Measurements from ENCODE around the gene FMN2. TPM values are rescaled to one million over a fixed set of nuclear protein-coding genes. Genes with fewer than 3 reads are reported as not detected.
A peak's percentile ranks its signal among the peaks of the same experiment; 100 is the strongest.

Gene FMN2
- 0.15 TPM in 1 of 2 replicates, not detected in the other for total RNA-seq

DNA sequence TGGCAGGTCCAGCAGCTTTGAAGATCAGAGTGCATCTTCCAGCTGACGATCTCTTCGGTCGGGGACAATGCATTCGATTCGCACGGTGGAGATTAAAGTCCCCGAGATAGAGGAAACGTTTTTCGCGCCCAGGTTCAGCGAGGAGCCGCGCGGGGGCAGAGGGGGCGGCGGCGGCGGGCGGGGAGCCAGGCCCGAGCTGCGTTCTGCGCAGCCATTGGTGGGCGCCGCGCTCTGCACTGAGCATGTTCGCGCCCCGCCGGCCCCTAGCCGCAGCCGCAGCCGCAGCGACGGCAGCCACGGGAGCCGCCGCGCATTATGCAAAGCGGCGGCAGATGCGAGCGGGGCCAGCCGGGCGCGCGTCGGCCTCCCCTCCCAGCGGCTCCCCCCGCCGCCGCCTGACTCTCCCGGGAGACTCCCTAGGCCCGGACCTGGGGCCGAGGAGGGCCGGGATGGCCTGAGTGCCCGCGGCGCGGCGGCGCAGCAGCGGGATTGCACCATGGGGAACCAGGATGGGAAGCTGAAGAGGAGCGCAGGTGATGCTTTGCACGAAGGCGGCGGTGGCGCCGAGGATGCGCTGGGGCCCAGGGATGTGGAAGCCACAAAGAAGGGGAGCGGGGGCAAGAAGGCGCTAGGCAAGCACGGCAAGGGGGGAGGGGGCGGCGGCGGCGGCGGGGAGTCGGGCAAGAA, at the start of gene FMN2:
TSS of gene FMN2 (plus strand) at position 270 of the 687 bp plus-strand sequence. CDS start at position 497, 227 bp downstream.
- no peak for DNase-seq (ENCODE audit: low read depth)

GRCh38 chr1:240044620-240045019, 47.1 kb upstream of the FMN2 start:
- DNase-seq (ENCODE audit: low read depth), result peak; percentile 16

- no peak for DNase-seq (ENCODE audit: low read depth)
Measured at GRCh38 chr1:240046000-240046399, 45.7 kb upstream of the FMN2 start.

DNA sequence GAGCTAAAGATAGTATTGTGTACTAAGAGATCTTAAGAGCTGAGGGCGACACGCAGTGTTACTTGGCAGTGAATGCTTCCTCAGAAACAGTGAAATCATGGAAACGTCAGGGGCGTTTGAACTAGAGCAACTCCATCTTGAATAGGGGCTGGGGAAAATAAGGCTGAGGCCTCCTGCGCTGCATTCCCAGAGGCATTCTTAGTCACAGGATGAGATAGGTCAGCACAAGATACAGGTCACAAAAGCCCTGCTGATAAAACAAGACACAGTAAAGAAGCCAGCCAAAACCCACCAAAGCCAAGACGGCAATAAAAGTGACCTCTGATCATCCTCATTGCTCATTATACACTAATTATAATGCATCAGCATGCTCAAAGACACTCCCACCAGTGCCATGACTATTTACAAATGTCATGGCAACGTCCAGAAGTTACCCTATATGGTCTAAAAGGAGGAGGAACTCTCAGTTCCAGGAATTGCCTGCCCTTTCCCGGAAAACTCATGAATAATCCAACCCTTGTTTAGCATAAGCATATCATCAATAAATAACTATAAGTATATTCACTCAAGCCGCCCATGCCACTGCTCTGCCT, 37.5 kb upstream of the FMN2 start:
- DNase-seq (ENCODE audit: low read depth), result no peak

- no peak for DNase-seq (ENCODE audit: low read depth)
Measured at GRCh38 chr1:240055936-240056335, 35.7 kb upstream of the FMN2 start.

DNA sequence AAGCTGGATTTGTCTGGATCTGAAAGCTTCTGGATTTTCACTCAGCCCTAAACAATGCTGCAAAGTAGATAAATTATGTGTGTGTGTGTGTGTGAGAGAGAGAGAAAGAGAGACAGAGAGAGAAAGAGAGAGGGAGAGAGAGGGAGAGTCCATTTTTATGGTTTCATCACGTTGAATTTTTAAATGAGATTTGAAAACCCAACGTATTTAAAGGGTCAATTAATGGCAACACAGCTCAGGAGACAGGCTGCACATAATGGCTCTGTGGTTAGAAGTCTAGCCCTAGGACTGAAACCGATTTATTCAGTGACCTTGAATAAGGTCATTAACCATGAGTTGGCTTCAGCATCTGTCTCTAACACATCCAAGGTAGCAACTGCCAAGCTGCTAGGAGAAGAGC, 35.3 kb upstream of the FMN2 start:
- DNase-seq (ENCODE audit: low read depth), result peak; percentile 2

DNA sequence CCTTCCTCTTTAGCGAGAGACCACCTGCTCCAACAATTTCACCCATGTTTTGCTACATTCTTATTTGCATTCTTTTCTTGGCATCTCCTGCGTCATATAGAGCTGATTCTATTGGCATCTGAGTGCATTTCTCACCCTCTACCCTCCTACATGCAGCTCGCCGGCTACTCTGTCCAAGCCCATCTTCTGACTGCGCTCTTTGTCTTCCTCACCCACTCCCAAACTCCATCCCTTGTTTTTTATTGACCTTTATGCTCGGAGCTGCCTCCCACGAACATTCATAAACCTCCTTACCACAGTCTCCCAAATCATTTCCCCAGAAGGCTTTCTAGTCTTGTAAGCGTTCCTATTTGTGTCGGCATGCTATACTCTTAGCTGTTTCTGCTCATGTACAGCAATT, 33.6 kb upstream of the FMN2 start:
- DNase-seq (ENCODE audit: low read depth), result no peak

GRCh38 chr1:240068961-240069360, 22.7 kb upstream of the FMN2 start:
- DNase-seq (ENCODE audit: low read depth), result no peak

DNA sequence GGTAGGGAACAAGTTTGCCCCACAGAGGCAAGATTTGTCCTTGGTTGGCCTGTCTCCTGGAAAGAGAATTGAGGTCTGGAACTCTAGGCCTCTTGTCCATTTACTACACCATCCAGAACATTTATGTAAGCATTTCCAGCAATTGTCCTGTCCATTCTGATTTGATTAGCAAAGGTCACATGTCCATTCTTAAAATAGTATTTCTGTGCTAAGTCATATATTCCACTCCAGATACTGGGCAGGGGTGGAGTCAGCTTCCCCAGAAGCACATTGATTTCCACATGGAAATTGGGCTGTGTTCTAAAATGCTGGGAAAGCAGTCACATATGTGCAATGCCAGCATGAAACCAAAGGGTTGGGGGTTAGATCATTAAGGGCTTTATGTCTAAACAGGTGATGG, 21.5 kb upstream of the FMN2 start:
- no peak for DNase-seq (ENCODE audit: low read depth)

DNA sequence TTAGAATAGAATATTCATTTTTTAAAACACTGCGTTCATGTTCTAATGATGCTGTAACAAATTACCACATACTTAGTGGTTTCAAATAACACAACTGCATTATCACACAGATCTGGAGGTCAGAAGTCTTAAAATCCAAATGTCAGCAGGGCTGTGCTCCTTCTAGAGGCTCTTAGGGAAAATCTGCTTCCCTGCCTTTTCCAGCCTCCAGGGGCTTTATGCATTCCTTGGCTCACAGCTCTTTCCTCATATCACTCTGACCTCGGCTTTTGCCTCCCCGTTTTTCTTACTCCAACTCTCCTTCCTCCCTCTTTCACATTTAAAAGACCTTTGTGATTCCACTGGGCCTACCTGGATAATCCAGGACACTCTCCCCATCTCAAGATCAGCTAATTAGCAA, 18.6 kb upstream of the FMN2 start:
- DNase-seq (ENCODE audit: low read depth), result no peak

DNA sequence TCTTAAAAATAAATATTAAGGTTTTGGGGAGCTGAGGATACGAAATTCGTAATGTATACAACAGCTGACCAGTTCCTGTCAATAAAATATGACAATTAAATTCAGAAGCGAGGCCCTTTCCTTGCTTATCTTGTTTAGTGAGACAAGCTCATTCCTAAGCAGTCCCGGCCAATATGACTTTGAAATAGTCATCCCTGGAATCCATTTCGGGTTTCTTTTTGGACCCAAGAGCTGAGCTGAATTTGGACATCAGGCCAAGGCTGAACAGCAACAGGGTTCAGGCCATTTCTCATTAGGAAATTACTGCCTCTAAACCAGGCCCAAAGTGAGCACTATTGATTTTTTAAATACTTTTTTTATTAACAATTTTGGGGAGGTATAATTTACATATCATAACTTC, 17.3 kb upstream of the FMN2 start:
- DNase-seq (ENCODE audit: low read depth), result no peak

GRCh38 chr1:240074908-240075307, 16.8 kb upstream of the FMN2 start:
- DNase-seq (ENCODE audit: low read depth), result no peak

DNA sequence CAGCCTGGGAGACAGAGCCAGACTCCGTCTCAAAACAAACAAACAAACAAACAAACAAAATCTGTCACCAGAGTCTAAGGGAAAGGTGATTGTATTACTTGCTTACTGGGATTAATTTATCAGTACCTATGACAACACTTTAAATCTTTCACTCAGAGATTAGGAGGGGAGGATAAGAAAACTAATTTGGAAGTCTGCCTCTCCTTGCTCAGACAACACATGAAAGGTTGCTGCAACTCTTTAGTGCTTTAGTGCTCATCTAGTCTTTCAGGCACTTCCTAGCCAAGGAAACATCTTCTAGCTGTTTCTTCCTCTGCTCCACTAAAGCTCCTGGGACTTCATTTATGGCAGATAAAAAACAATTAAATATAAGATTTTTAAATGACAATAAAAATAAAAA, 7.3 kb upstream of the FMN2 start:
- DNase-seq (ENCODE audit: low read depth), result no peak

GRCh38 chr1:240084749-240085148, 6.9 kb upstream of the FMN2 start:
- no peak for DNase-seq (ENCODE audit: low read depth)

GRCh38 chr1:240086726-240087125, 5.0 kb upstream of the FMN2 start:
- DNase-seq (ENCODE audit: low read depth), result no peak

- no peak for DNase-seq (ENCODE audit: low read depth)
Measured at GRCh38 chr1:240090014-240090413, 1.7 kb upstream of the FMN2 start.

DNA sequence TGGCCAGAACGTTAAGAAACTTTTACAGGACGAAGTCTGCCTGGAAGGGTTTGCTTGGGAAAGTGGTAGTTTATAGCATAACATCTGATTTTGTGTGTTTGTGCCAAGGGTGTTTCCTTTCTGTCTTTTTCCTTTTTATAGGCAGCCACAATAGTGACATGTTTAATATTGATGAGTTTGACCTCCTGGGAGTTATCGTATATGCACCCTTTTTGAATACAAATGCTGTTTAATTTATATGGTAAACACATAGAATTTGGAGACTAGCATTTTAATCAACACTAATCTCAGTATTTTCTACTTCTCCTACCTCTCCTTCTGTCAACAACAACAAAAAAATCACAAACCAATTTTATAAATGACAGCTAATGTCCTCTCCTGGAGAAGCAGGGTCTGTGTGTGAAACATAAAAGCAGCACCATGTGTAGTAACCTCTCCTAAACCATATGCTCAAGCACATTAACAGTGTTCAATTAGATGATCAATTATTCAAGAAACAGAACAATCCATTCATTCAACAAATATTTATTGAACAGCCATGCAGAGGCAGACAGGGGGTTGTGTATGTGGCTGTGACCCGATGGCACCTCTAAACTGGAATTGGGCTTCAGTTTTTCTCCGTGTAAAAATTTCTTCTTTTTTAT, 604 bp upstream of the FMN2 start:
- DNase-seq (ENCODE audit: low read depth), result no peak

- peak; percentile 20 for DNase-seq (ENCODE audit: low read depth)
Measured at GRCh38 chr1:240092301-240093119, 827 bp downstream of the FMN2 start.

GRCh38 chr1:240093120-240093961, 1.7 kb downstream of the FMN2 start:
- no peak for DNase-seq (ENCODE audit: low read depth)

DNA sequence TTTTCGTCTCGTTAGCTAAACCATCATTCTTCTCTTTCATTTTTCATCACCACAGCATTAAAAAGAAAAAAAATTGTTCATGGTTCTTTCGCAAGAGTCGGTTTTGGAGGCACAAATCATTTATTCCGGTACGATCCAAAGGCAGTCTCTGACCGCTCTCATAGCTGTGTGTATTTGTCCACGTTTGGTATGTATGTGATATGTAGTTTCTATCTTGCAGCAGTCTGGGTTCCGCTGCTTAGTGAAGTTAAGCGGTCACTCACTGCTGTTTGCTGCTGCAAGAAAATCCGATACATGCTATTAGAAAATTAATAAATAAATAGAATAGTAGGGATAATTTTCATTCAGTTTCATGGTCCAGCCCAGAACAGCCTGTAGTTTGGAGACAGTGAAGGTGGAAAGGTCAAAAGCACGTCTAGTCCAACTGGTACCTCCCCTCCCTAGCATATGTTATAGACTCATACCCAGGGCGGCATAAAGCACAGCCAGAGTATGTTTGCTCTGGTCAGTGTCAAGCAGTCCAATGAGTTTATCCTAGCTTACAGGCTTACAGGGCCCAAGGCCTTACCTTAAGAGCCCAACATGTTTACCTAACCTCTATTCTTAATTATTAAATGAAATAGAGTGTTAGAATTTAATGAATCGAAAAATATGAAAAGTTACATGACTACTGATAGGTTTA, 2.5 kb downstream of the FMN2 start:
- DNase-seq (ENCODE audit: low read depth), result no peak

DNA sequence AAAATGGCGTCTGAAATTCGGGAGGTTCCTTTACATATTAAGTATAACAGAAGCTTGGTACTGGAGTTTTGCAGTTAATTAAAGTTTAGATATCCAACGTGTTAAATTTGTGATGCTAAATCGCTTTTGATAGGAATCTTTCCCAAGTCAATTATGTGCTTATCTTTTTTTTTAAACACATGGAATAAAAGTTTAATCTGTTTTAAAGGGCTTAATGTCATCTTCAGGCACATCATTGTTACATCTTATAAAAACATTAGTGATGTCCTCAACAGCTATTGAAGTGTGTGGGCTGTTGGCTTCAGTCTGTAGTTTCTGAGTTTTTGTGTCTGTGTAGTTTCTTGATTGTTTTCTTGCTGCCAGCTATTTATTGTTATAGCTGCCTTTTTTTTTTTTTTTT, 5.3 kb downstream of the FMN2 start:
- no peak for DNase-seq (ENCODE audit: low read depth)

All from renal cortical epithelial cell (primary cell).